ENCODE measurements around the gene FHDC1.

Gene FHDC1

GRCh38 chr4:152919826-152920225, 16.3 kb upstream of the FHDC1 start:
- Histone ChIP-seq H3K9ac (ENCODE audit: low read depth, low read length) (no peak overlapping the region), H3K36me3 (ENCODE audit: insufficient read depth, low read length) (peaks cover 14% of the 10 kb centered on the region), H3K4me1 (ENCODE audit: insufficient read depth, low read length) (no peaks in the 10 kb centered on the region), H3K9me3 (ENCODE audit: control insufficient read depth, insufficient read depth, low read length) (peaks cover 33% of the 10 kb centered on the region)

GRCh38 chr4:152920768-152921167, 15.4 kb upstream of the FHDC1 start:
- Histone ChIP-seq H3K36me3 (ENCODE audit: insufficient read depth, low read length) (peaks cover 14% of the 10 kb centered on the region), H3K9ac (ENCODE audit: low read depth, low read length) (no peak overlapping the region), H3K4me1 (ENCODE audit: insufficient read depth, low read length) (peaks cover 7% of the 10 kb centered on the region; the same call in 1 of the 2 replicates), H3K9me3 (ENCODE audit: control insufficient read depth, insufficient read depth, low read length) (peaks cover 33% of the 10 kb centered on the region)

GRCh38 chr4:152921284-152921683, 14.8 kb upstream of the FHDC1 start:
- peaks cover 33% of the 10 kb centered on the region for H3K9me3 ChIP-seq (ENCODE audit: control insufficient read depth, insufficient read depth, low read length)
- H3K36me3 ChIP-seq (ENCODE audit: insufficient read depth, low read length) = peaks cover 14% of the 10 kb centered on the region
- peaks cover 10% of the 10 kb centered on the region; the same call in 1 of the 2 replicates for H3K4me1 ChIP-seq (ENCODE audit: insufficient read depth, low read length)
- H3K9ac ChIP-seq (ENCODE audit: low read depth, low read length) = no peak overlapping the region

- Histone ChIP-seq H3K4me1 (ENCODE audit: insufficient read depth, low read length) (peaks cover 50% of the 10 kb centered on the region), H3K36me3 (ENCODE audit: insufficient read depth, low read length) (no peaks in the 10 kb centered on the region), H3K9ac (ENCODE audit: low read depth, low read length) (no peak overlapping the region), H3K9me3 (ENCODE audit: control insufficient read depth, insufficient read depth, low read length) (peaks cover 2% of the 10 kb centered on the region; the same call in 1 of the 2 replicates)
Measured at GRCh38 chr4:152925851-152926250, 10.3 kb upstream of the FHDC1 start.

- peaks cover 53% of the 10 kb centered on the region for H3K4me1 ChIP-seq (ENCODE audit: insufficient read depth, low read length)
- H3K36me3 ChIP-seq (ENCODE audit: insufficient read depth, low read length) = no peaks in the 10 kb centered on the region
- no peak overlapping the region for H3K9ac ChIP-seq (ENCODE audit: low read depth, low read length)
- no peaks in the 10 kb centered on the region; the same call in 1 of the 2 replicates for H3K9me3 ChIP-seq (ENCODE audit: control insufficient read depth, insufficient read depth, low read length)
Measured at GRCh38 chr4:152926959-152927358, 9.2 kb upstream of the FHDC1 start.

GRCh38 chr4:152927737-152928136, 8.4 kb upstream of the FHDC1 start:
- Histone ChIP-seq H3K9ac (ENCODE audit: low read depth, low read length) (no peak overlapping the region), H3K9me3 (ENCODE audit: control insufficient read depth, insufficient read depth, low read length) (no peaks in the 10 kb centered on the region; the same call in 1 of the 2 replicates), H3K4me1 (ENCODE audit: insufficient read depth, low read length) (peaks cover 53% of the 10 kb centered on the region), H3K36me3 (ENCODE audit: insufficient read depth, low read length) (no peaks in the 10 kb centered on the region)

GRCh38 chr4:152928286-152928685, 7.8 kb upstream of the FHDC1 start:
- no peaks in the 10 kb centered on the region; the same call in 1 of the 2 replicates for H3K9me3 ChIP-seq (ENCODE audit: control insufficient read depth, insufficient read depth, low read length)
- H3K9ac ChIP-seq (ENCODE audit: low read depth, low read length) = no peak overlapping the region
- peaks cover 53% of the 10 kb centered on the region for H3K4me1 ChIP-seq (ENCODE audit: insufficient read depth, low read length)
- H3K36me3 ChIP-seq (ENCODE audit: insufficient read depth, low read length) = no peaks in the 10 kb centered on the region

- H3K9me3 ChIP-seq (ENCODE audit: control insufficient read depth, insufficient read depth, low read length) = no peaks in the 10 kb centered on the region; the same call in 1 of the 2 replicates
- H3K4me1 ChIP-seq (ENCODE audit: insufficient read depth, low read length) = peaks cover 55% of the 10 kb centered on the region
- H3K36me3 ChIP-seq (ENCODE audit: insufficient read depth, low read length) = no peaks in the 10 kb centered on the region
- H3K9ac ChIP-seq (ENCODE audit: low read depth, low read length) = no peak overlapping the region
Measured at GRCh38 chr4:152929888-152930287, 6.2 kb upstream of the FHDC1 start.

GRCh38 chr4:152935143-152935542, 980 bp upstream of the FHDC1 start:
- H3K9ac ChIP-seq (ENCODE audit: low read depth, low read length) = peak overlapping the region; percentile 97
- 0 out of 2 replicates have a peak, but pooled peaks cover 2% of the 10 kb centered on the region for H3K36me3 ChIP-seq (ENCODE audit: insufficient read depth, low read length)
- H3K4me1 ChIP-seq (ENCODE audit: insufficient read depth, low read length) = peaks cover 21% of the 10 kb centered on the region
- no peaks in the 10 kb centered on the region; the same call in 1 of the 2 replicates for H3K9me3 ChIP-seq (ENCODE audit: control insufficient read depth, insufficient read depth, low read length)

GRCh38 chr4:152936446-152937335, 568 bp downstream of the FHDC1 start:
- Histone ChIP-seq H3K9ac (ENCODE audit: low read depth, low read length) (peak overlapping the region; percentile 97), H3K9me3 (ENCODE audit: control insufficient read depth, insufficient read depth, low read length) (no peaks in the 10 kb centered on the region; the same call in 1 of the 2 replicates), H3K36me3 (ENCODE audit: insufficient read depth, low read length) (0 out of 2 replicates have a peak, but pooled peaks cover 2% of the 10 kb centered on the region), H3K4me1 (ENCODE audit: insufficient read depth, low read length) (peaks cover 10% of the 10 kb centered on the region; the same call in 1 of the 2 replicates)

GRCh38 chr4:152937336-152938236, 1.5 kb downstream of the FHDC1 start:
- Histone ChIP-seq H3K9ac (ENCODE audit: low read depth, low read length) (peak overlapping the region; percentile 97), H3K4me1 (ENCODE audit: insufficient read depth, low read length) (peaks cover 10% of the 10 kb centered on the region; the same call in 1 of the 2 replicates), H3K9me3 (ENCODE audit: control insufficient read depth, insufficient read depth, low read length) (no peaks in the 10 kb centered on the region; the same call in 1 of the 2 replicates), H3K36me3 (ENCODE audit: insufficient read depth, low read length) (0 out of 2 replicates have a peak, but pooled peaks cover 2% of the 10 kb centered on the region)

GRCh38 chr4:152938237-152938947, 2.3 kb downstream of the FHDC1 start:
- H3K9ac ChIP-seq (ENCODE audit: low read depth, low read length) = peak overlapping the region; percentile 97; the same call in 1 of the 2 replicates
- 0 out of 2 replicates have a peak, but pooled peaks cover 2% of the 10 kb centered on the region for H3K36me3 ChIP-seq (ENCODE audit: insufficient read depth, low read length)
- H3K4me1 ChIP-seq (ENCODE audit: insufficient read depth, low read length) = peaks cover 10% of the 10 kb centered on the region; the same call in 1 of the 2 replicates
- H3K9me3 ChIP-seq (ENCODE audit: control insufficient read depth, insufficient read depth, low read length) = no peaks in the 10 kb centered on the region; the same call in 1 of the 2 replicates

GRCh38 chr4:152939621-152940020, 3.5 kb downstream of the FHDC1 start:
- no peak overlapping the region for H3K9ac ChIP-seq (ENCODE audit: low read depth, low read length)
- H3K36me3 ChIP-seq (ENCODE audit: insufficient read depth, low read length) = 0 out of 2 replicates have a peak, but pooled peaks cover 2% of the 10 kb centered on the region
- H3K4me1 ChIP-seq (ENCODE audit: insufficient read depth, low read length) = peaks cover 10% of the 10 kb centered on the region; the same call in 1 of the 2 replicates
- no peaks in the 10 kb centered on the region; the same call in 1 of the 2 replicates for H3K9me3 ChIP-seq (ENCODE audit: control insufficient read depth, insufficient read depth, low read length)

Measured in ES-I3 (cell line).